ENCODE measurements around the gene ZRSR2.
"Not testable (repeated sequence)": the region's sequence is repeated elsewhere in the genome, so short reads cannot be mapped to it uniquely, and the experiment has no call there.

The ZRSR2 gene

GRCh38 chrX:15789979-15790768, at the start of gene ZRSR2:
Gene ZRSR2 (plus strand): TSS chrX:15790484. CDS start chrX:15790496, 12 bp downstream.
- peak; percentile 62 to 68 for DNase-seq

- DNase-seq: no peak
Observed at GRCh38 chrX:15744181-15744867, 46.0 kb upstream of the ZRSR2 start.

GRCh38 chrX:15745179-15745578, 45.1 kb upstream of the ZRSR2 start:
- DNase-seq: no peak

- not testable (repeated sequence) for DNase-seq
Observed at GRCh38 chrX:15746651-15747050, 43.6 kb upstream of the ZRSR2 start.

GRCh38 chrX:15747626-15748173, 42.6 kb upstream of the ZRSR2 start:
- DNase-seq: no peak

GRCh38 chrX:15748841-15749240, 41.4 kb upstream of the ZRSR2 start:
- DNase-seq: no peak

GRCh38 chrX:15749642-15750610, 40.4 kb upstream of the ZRSR2 start:
- no peak for DNase-seq

GRCh38 chrX:15750611-15751154, 39.6 kb upstream of the ZRSR2 start:
- DNase-seq: no peak

GRCh38 chrX:15751155-15751819, 39.0 kb upstream of the ZRSR2 start:
- no peak for DNase-seq

- DNase-seq: no peak
Observed at GRCh38 chrX:15755091-15755490, 35.2 kb upstream of the ZRSR2 start.

GRCh38 chrX:15758140-15758539, 32.1 kb upstream of the ZRSR2 start:
- DNase-seq: no peak

GRCh38 chrX:15759886-15760285, 30.4 kb upstream of the ZRSR2 start:
- DNase-seq: not testable (repeated sequence)

GRCh38 chrX:15761564-15762191, 28.6 kb upstream of the ZRSR2 start:
- no peak for DNase-seq

GRCh38 chrX:15769300-15769954, 20.9 kb upstream of the ZRSR2 start:
- DNase-seq: no peak

- no peak for DNase-seq
Observed at GRCh38 chrX:15781961-15782699, 8.2 kb upstream of the ZRSR2 start.

- DNase-seq: no peak
Observed at GRCh38 chrX:15785176-15785750, 5.0 kb upstream of the ZRSR2 start.

- DNase-seq: no peak
Observed at GRCh38 chrX:15786915-15787314, 3.4 kb upstream of the ZRSR2 start.

GRCh38 chrX:15790769-15791290, 546 bp downstream of the ZRSR2 start:
- DNase-seq: no peak

GRCh38 chrX:15797707-15798106, 7.4 kb downstream of the ZRSR2 start:
- no peak for DNase-seq

GRCh38 chrX:15804563-15804962, 14.3 kb downstream of the ZRSR2 start:
- DNase-seq: no peak

Data from SHP77 (cell line).